HepG2 (cell line): Measurements from ENCODE around the gene PTAR1. TPM values are rescaled to one million over a fixed set of nuclear protein-coding genes. Genes with fewer than 3 reads are reported as not detected.

Experiments used
- AKNA ChIP-seq: sonication (generic); formaldehyde crosslinking; IDR thresholded peaks from 2 replicates; pipeline ENCODE4 v1.4.0; 2020; ENCODE audit warnings: missing genetic modification reagents, borderline replicate concordance
- ATF1 ChIP-seq: IDR thresholded peaks from 2 replicates; pipeline ENCODE4 v1.6.1; 2016; ENCODE audit warnings: mild to moderate bottlenecking, control low read depth
- ATF5 ChIP-seq: sonication (generic); formaldehyde crosslinking; IDR thresholded peaks from 2 replicates; pipeline ENCODE4 v1.4.0; 2020; ENCODE audit warnings: mild to moderate bottlenecking, low read depth, missing genetic modification reagents
- CERS6 ChIP-seq: sonication (generic); formaldehyde crosslinking; IDR thresholded peaks from 2 replicates; pipeline ENCODE4 v1.5.0; 2020; ENCODE audit warnings: missing genetic modification reagents
- GZF1 ChIP-seq: sonication (generic); formaldehyde crosslinking; IDR thresholded peaks from 2 replicates; pipeline ENCODE4 v1.5.1; 2020; ENCODE audit warnings: mild to moderate bottlenecking, missing genetic modification reagents
- HCFC1 ChIP-seq: fragments of 150-350 bp; IDR thresholded peaks from 2 replicates; pipeline ENCODE4 v1.6.1; 2014; ENCODE audit warnings: low read depth, low read length
- KAT2B ChIP-seq: fragments of 150-350 bp; IDR thresholded peaks from 2 replicates; pipeline ENCODE4 v1.6.1; 2014; ENCODE audit warnings: low read depth, low read length, borderline replicate concordance
- KLF16 ChIP-seq, 2 experiments: sonication (generic) in 1 of 2; formaldehyde crosslinking in 1 of 2; IDR thresholded peaks; 2 replicates each; pipeline versions ENCODE4 v1.6.1 to v1.8.0; 2016 to 2023; ENCODE audit warnings: missing genetic modification reagents in 2 of 2, missing compliant biosample characterization in 1 of 2
- MTERF4 ChIP-seq: sonication (generic); formaldehyde crosslinking; IDR thresholded peaks from 2 replicates; pipeline ENCODE4 v1.8.0; 2023; ENCODE audit warnings: mild to moderate bottlenecking, missing genetic modification reagents
- NFATC3 ChIP-seq: sonication (generic); formaldehyde crosslinking; IDR thresholded peaks from 2 replicates; pipeline ENCODE4 v1.5.1; 2020; ENCODE audit warnings: mild to moderate bottlenecking, missing genetic modification reagents
- PPARG ChIP-seq: conservative IDR thresholded peaks from 2 replicates; pipeline ENCODE4 v1.6.1; 2016; ENCODE audit warnings: missing biosample characterization, missing genetic modification reagents
- PRDM4 ChIP-seq: sonication (generic); formaldehyde crosslinking; IDR thresholded peaks from 2 replicates; pipeline ENCODE4 v1.9.0; 2021; ENCODE audit warnings: missing genetic modification reagents, borderline replicate concordance
- SKI ChIP-seq: fragments of 450-650 bp; IDR thresholded peaks from one replicate; pipeline ENCODE4 v1.6.1; 2018; ENCODE audit warnings: mild to moderate bottlenecking; ENCODE audit not compliant: partially characterized antibody
- TAF15 ChIP-seq: fragments of 200-400 bp; formaldehyde crosslinking; IDR thresholded peaks from one replicate; pipeline ENCODE4 v1.6.1; 2018; ENCODE audit warnings: mild to moderate bottlenecking, low read depth, low read length; ENCODE audit not compliant: poor library complexity, severe bottlenecking
- ZFP90 ChIP-seq: sonication (generic); formaldehyde crosslinking; IDR thresholded peaks from 2 replicates; pipeline ENCODE4 v1.8.0; 2022; ENCODE audit warnings: missing genetic modification reagents, mild to moderate bottlenecking, inconsistent platforms, borderline replicate concordance
- ZNF205 ChIP-seq: IDR thresholded peaks from 2 replicates; pipeline ENCODE4 v1.6.1; 2018; ENCODE audit warnings: missing biosample characterization, missing genetic modification reagents
- ZNF253 ChIP-seq: sonication (generic); formaldehyde crosslinking; IDR thresholded peaks from 2 replicates; pipeline ENCODE4 v1.8.0; 2022; ENCODE audit warnings: mild to moderate bottlenecking, missing genetic modification reagents, borderline replicate concordance
- ZNF329 ChIP-seq: sonication (generic); formaldehyde crosslinking; IDR thresholded peaks from 2 replicates; pipeline ENCODE4 v1.9.0; 2021; ENCODE audit warnings: low read depth, mild to moderate bottlenecking, missing genetic modification reagents
- polyA plus RNA-seq, 8 experiments: library from polyadenylated mRNA; depleted of rRNA in 3 of 8; stranded (reverse) in 7 of 8; unstranded in 1 of 8; fragments of >200 nt; fragmentation: Illumina TruSeq in 4 of 8; extraction: Trizol in 4 of 8; gene quantifications; 2 replicates each; pipeline versions ENCODE4 v1.2.1 to v1.2.3, GENCODE V29; 2011 to 2016; ENCODE audit warnings: low read depth in 4 of 8, missing spikeins in 1 of 8, mixed read lengths in 1 of 8; ENCODE audit not compliant: insufficient read depth in 1 of 8
- total RNA-seq, 5 experiments: library from RNA; depleted of rRNA; stranded (reverse); fragments of >200 nt; fragmentation: Illumina TruSeq; extraction: Trizol; gene quantifications; 2 replicates each; pipeline ENCODE4 v1.2.3, GENCODE V29; 2016; ENCODE audit warnings: low read depth in 1 of 5

Gene PTAR1
- total and polyA plus RNA-seq, 2 of the 13 experiments (the other 11 are each of a cell fraction or from before 2014, with no cell fraction given), result 26.5 to 42.1 TPM

GRCh38 chr9:69759421-69760277 is at the start of gene PTAR1 (continued):
- peak; percentile 49; the same call in 1 of the 2 replicates for TF ChIP-seq AKNA (CRISPR knock-in tag)
- TF ChIP-seq ZFP90 (CRISPR knock-in tag), result no peak; the same call in 1 of the 2 replicates
- TF ChIP-seq ZNF253 (CRISPR knock-in tag), result no peak
- no peak for TF ChIP-seq PRDM4
- 0 out of 2 replicates have a peak, but pooled peaks have one; percentile 19 for TF ChIP-seq HCFC1
- no peak for TF ChIP-seq CERS6
- TF ChIP-seq ZNF205 (CRISPR knock-in tag), result no peak
- TF ChIP-seq MTERF4 (CRISPR knock-in tag), result no peak
- peak; percentile 40 for TF ChIP-seq TAF15
- TF ChIP-seq KLF16 (CRISPR knock-in tag; IDR thresholded peaks at IDR 0.05), result peak in 1 of 2 experiments; percentile 24; a peak in 1 of 4 replicates
- no peak for TF ChIP-seq ATF5 (CRISPR knock-in tag)
- TF ChIP-seq SKI, result peak; percentile 57
- no peak for TF ChIP-seq PPARG (CRISPR knock-in tag)
- TF ChIP-seq NFATC3 (CRISPR knock-in tag), result no peak
- no peak for TF ChIP-seq GZF1 (CRISPR knock-in tag)
- TF ChIP-seq ZNF329, result no peak
- TF ChIP-seq KAT2B, result no peak
- no peak for TF ChIP-seq ATF1 (CRISPR knock-in tag)
